ENCODE results near the gene METAP1. TPM values are rescaled to one million over a fixed set of nuclear protein-coding genes. Genes with fewer than 3 reads are reported as not detected.

Gene METAP1
- total RNA-seq, 1 experiment from 2014 or later, result 112 TPM

- Histone ChIP-seq H3K9ac (ENCODE audit: low read length) (no peak overlapping the region), H3K36me3 (ENCODE audit: control insufficient read depth in 1 of 2, insufficient read depth in 2 of 2, low read length in 2 of 2) (peaks cover 0 to 43% of the 10 kb centered on the region in 2 experiments; a peak in 2 of 4 replicates), H3K4me1 (ENCODE audit: control insufficient read depth in 1 of 2, insufficient read depth in 2 of 2, low read length in 2 of 2) (no peaks in the 10 kb centered on the region), H2AFZ (ENCODE audit: low read depth, low read length, poor library complexity, severe bottlenecking) (no peak overlapping the region), H3K9me2 (ENCODE audit: insufficient read depth) (no peaks in the 10 kb centered on the region), H4K20me1 (ENCODE audit: insufficient read depth) (peaks cover 9% of the 10 kb centered on the region; the same call in 1 of the 2 replicates), H3K4me3 (replicated peaks in 1 of 2; ENCODE audit: low read depth in 1 of 2, low read length in 2 of 2) (no peak overlapping the region), H3K79me2 (ENCODE audit: insufficient read depth, low read length) (peaks cover 99% of the 10 kb centered on the region), H3K27ac (ENCODE audit: low read depth, low read length) (no peak overlapping the region), H3K4me2 (ENCODE audit: low read length) (no peak overlapping the region), H3K27me3 (ENCODE audit: insufficient read depth, low read length) (no peaks in the 10 kb centered on the region), H3K9me3 (ENCODE audit: control insufficient read depth in 1 of 2, insufficient read depth in 1 of 2, low read depth in 1 of 2, low read length in 2 of 2) (0 out of 4 replicates have a peak, but pooled peaks cover 0 to 3% of the 10 kb centered on the region in 2 experiments)
- intact Hi-C loops (cut with micrococcal nuclease), result no loop called here
- ATAC-seq (no peak), DNase-seq (ENCODE audit: low read depth, low spot score) (no peak)
- RAD21 ChIA-PET (ENCODE audit: low non-redundant PET in 1 of 2, low total read pairs in 2 of 2, uncharacterized antibody in 2 of 2, unreplicated experiment in 2 of 2), result no interaction called here
- TF ChIP-seq EGR1 (IDR thresholded peaks at IDR 0.05; ENCODE audit: low read depth) (no peak), ZBTB33 (IDR thresholded peaks at IDR 0.05; ENCODE audit: extremely low read depth, insufficient replicate concordance, low read length) (no peak), SIN3A (IDR thresholded peaks at IDR 0.05; ENCODE audit: low read depth) (no peak), FOSL1 (IDR thresholded peaks at IDR 0.05; ENCODE audit: low read depth) (no peak), POLR2A (IDR thresholded peaks at IDR 0.05; ENCODE audit: borderline replicate concordance, extremely low read depth, insufficient read depth, insufficient read length) (no peak), CTCF (IDR thresholded peaks at IDR 0.05 in 2 of 3, conservative IDR thresholded peaks at IDR 0.05 in 1 of 3; ENCODE audit: borderline replicate concordance in 1 of 3, insufficient read depth in 1 of 3, low read depth in 2 of 3, low read length in 2 of 3) (no peak), SRF (IDR thresholded peaks at IDR 0.05; ENCODE audit: low read depth) (no peak), JUND (IDR thresholded peaks at IDR 0.05) (no peak), SP1 (IDR thresholded peaks at IDR 0.05; ENCODE audit: low read depth) (no peak), POLR2AphosphoS5 (IDR thresholded peaks at IDR 0.05; ENCODE audit: low read depth, low read length) (no peak)
- POLR2A ChIA-PET, result interaction anchor here (0.6 kb wide), 1 partner anchor 303 kb away, joined by 3 read pairs; no protein-coding TSS in a partner anchor
- BruUV-seq (replicated peaks), result no TSS peak
- CTCF ChIA-PET, result no interaction called here
Observed at GRCh38 chr4:99033956-99034355, 38.4 kb downstream of the METAP1 start.
